PFSK-1 (cell line): ENCODE measurements around the gene PRKN.

Experiments
- FOXP2 ChIP-seq: optimal IDR thresholded peaks from 2 replicates; pipeline ENCODE3; 2011; ENCODE audit warnings: borderline replicate concordance, control low read depth, inconsistent platforms; ENCODE audit not compliant: insufficient read depth; ENCODE audit errors: extremely low read length, extremely low read depth
- POLR2AphosphoS5 ChIP-seq: IDR thresholded peaks from 2 replicates; pipeline ENCODE4 v1.6.1; 2012; ENCODE audit warnings: low read depth, mild to moderate bottlenecking, control low read depth, low read length, moderate library complexity
- REST ChIP-seq, 2 experiments: IDR thresholded peaks; 2 replicates each; pipeline versions ENCODE4 v1.6.1 to v1.8.0; 2011 to 2012; ENCODE audit warnings: low read depth in 2 of 2, low read length in 2 of 2, control low read depth in 1 of 2, inconsistent platforms in 1 of 2, mild to moderate bottlenecking in 1 of 2, moderate library complexity in 1 of 2; ENCODE audit not compliant: insufficient read depth in 1 of 2
- SIN3A ChIP-seq: IDR thresholded peaks from 2 replicates; pipeline ENCODE4 v1.6.1; 2012; ENCODE audit warnings: mild to moderate bottlenecking, low read length, moderate library complexity, borderline replicate concordance; ENCODE audit not compliant: insufficient read depth
- TAF1 ChIP-seq: IDR thresholded peaks from 2 replicates; pipeline ENCODE4 v1.6.1; 2012; ENCODE audit warnings: low read length, control low read depth, borderline replicate concordance; ENCODE audit not compliant: insufficient read depth

The PRKN gene

DNA sequence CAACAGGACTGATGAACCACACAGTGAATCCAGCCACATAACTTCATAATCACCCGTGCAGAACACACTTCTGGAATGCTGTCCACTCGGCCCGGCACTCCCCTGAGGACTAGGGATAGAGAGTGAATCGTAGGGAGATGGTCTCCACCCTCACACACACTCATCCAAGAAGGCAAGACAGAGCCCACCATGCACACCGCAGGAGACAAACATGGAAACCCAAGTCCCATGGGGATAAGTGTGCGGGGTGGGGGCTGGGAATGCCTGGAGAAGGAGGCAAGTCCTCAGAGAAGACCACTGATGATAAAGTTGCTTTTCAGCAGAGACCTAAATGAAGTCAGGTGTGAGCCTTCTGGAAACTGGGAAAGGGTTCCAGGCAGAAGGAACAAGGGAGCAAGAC is 1054.5 kb downstream of the PRKN start:
- TF ChIP-seq REST (IDR thresholded peaks at IDR 0.05; ENCODE audit: insufficient read depth in 1 of 2, low read depth in 2 of 2, low read length in 2 of 2) (no peak), POLR2AphosphoS5 (no peak), FOXP2 (no peak), TAF1 (no peak), SIN3A (no peak)

- TF ChIP-seq POLR2AphosphoS5: no peak
- no peak for TF ChIP-seq REST (IDR thresholded peaks at IDR 0.05; ENCODE audit: insufficient read depth in 1 of 2, low read depth in 2 of 2, low read length in 2 of 2)
- TF ChIP-seq TAF1: no peak
- TF ChIP-seq SIN3A: no peak
- TF ChIP-seq FOXP2: no peak
Measured at GRCh38 chr6:161671117-161671516, 1056.4 kb downstream of the PRKN start.

DNA sequence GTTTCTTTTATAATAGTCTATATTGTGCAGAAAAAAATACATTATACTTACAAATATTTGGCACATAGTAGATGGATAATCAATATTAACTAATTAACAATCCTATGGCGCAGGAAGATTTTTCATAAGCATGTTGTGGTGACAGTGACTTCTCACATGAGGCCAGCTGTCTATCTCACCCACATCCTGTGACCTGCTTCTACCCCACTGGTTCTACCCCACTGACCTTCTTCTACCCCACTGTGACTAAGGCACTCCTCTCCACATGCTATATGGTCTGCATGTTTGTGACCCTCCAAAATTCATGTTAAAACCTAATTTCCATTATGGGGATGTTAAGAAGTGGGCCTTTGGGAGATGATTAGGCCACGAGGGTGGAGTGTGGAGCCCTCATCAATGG is 1058.9 kb downstream of the PRKN start:
- TF ChIP-seq TAF1: no peak
- no peak for TF ChIP-seq POLR2AphosphoS5
- TF ChIP-seq FOXP2: no peak
- no peak for TF ChIP-seq SIN3A

DNA sequence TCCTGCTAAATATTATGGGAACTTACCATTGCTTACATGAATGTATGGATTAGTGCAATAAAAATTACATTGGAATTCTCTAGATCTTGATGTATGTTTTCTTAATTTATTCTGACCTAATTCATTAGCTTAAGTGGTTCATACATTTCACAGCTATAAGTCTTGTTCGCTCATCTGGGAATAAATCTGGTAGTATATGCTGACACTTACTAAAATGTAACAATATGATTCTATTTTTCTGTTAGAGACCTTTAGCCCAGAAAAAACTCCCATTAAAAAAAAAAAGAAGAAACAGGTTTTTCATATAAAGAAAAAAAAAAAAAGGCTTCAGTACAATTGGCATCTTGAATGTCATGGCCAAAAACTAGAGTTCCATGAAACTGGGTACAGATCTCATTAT is 1059.6 kb downstream of the PRKN start:
- TF ChIP-seq POLR2AphosphoS5 (no peak), SIN3A (no peak), REST (IDR thresholded peaks at IDR 0.05; ENCODE audit: insufficient read depth in 1 of 2, low read depth in 2 of 2, low read length in 2 of 2) (no peak), FOXP2 (no peak), TAF1 (no peak)

- TF ChIP-seq POLR2AphosphoS5 (no peak), TAF1 (no peak), REST (IDR thresholded peaks at IDR 0.05; ENCODE audit: insufficient read depth in 1 of 2, low read depth in 2 of 2, low read length in 2 of 2) (no peak), SIN3A (no peak), FOXP2 (no peak)
Measured at GRCh38 chr6:161663682-161664081, 1063.9 kb downstream of the PRKN start.
